Lower leg skin (tissue), 4 donors: ENCODE results near the gene RPS28. TPM values are rescaled to one million over a fixed set of nuclear protein-coding genes. Genes with fewer than 3 reads are reported as not detected.
A peak's percentile ranks its signal among the peaks of the same experiment; 100 is the strongest.

ENCODE experiments used
- DNase-seq, 2 donors: peaks; one replicate each; pipeline ENCODE4 v3.0.0-alpha.2; 2019; ENCODE audit warnings: low spot score in 2 of 2
- H3K4me3 ChIP-seq: fragments of 200-600 bp; sonication (generic); 2 replicates; pipeline ENCODE4 v1.5.1; 2017; ENCODE audit warnings: mild to moderate bottlenecking, low read depth; ENCODE audit not compliant: poor library complexity, severe bottlenecking
- POLR2A ChIP-seq, 2 donors: fragments of 450-650 bp; IDR thresholded peaks; one replicate each; pipeline ENCODE4 v1.6.1; 2016 to 2017; ENCODE audit warnings: antibody characterized with exemption in 2 of 2, mild to moderate bottlenecking in 1 of 2, moderate library complexity in 1 of 2
- WGBS, 2 donors: methylation state at CpG; one replicate each; pipeline ENCODE4 v1.1.5; 2018; 5-methylcytosine and 5-hydroxymethylcytosine counted together
- intact Hi-C: fragments of 100-400 bp; cut with DNase I; formaldehyde crosslinking; loops from one replicate; pipeline ENCODE4 v1.15.0; 2023; ENCODE audit warnings: low total_unique reads
- total RNA-seq, 4 donors: library from RNA; depleted of rRNA; stranded (reverse); fragments of >200 nt; gene quantifications; one replicate each; pipeline ENCODE4 v1.1.0, GENCODE V29; 2016
- TF ChIP-seq, protein P1 (sequence below), 3 donors: fragments of 450-650 bp; IDR thresholded peaks; one replicate each; pipeline ENCODE4 v1.5.1; 2016; ENCODE audit warnings: antibody characterized with exemption in 3 of 3, mild to moderate bottlenecking in 3 of 3, moderate library complexity in 2 of 3

Gene RPS28
- total RNA-seq, 4 donors from 2014 or later: 427 to 879 (median 727) TPM

DNA sequence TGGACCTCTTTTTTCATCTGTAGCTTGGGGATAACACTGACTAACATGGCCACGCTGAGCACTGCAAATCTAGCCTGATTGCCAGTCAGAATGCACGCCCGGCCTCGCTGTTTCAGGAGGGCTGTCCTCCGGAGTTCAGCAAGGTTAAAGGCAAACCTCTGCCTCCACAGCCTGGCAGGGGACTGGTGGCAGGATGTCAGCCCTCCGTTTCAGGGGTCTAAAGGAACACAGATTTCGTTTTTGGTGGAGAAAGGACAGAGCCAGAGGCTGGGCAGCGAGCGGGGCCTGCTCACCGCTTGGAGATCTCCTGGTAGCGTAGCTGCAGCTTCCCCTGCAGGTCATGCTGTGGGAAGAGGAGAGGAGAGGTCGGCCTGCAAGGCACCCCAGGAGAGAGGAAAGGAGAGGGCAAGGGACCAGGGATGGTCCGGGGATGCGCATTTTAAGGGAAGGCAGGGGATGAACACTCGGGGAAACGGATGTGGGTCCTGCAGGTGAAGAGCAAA lies 681 bp upstream of the RPS28 start:
- DNase-seq: no peak
- H3K4me3 ChIP-seq: peak overlapping the region; percentile 87
- WGBS, 2 donors: 0 to 2% methylated on average over 16 of the region's 16 CpGs
- no peak for TF ChIP-seq POLR2A (IDR thresholded peaks at IDR 0.05)
- TF ChIP-seq, protein P1, sequence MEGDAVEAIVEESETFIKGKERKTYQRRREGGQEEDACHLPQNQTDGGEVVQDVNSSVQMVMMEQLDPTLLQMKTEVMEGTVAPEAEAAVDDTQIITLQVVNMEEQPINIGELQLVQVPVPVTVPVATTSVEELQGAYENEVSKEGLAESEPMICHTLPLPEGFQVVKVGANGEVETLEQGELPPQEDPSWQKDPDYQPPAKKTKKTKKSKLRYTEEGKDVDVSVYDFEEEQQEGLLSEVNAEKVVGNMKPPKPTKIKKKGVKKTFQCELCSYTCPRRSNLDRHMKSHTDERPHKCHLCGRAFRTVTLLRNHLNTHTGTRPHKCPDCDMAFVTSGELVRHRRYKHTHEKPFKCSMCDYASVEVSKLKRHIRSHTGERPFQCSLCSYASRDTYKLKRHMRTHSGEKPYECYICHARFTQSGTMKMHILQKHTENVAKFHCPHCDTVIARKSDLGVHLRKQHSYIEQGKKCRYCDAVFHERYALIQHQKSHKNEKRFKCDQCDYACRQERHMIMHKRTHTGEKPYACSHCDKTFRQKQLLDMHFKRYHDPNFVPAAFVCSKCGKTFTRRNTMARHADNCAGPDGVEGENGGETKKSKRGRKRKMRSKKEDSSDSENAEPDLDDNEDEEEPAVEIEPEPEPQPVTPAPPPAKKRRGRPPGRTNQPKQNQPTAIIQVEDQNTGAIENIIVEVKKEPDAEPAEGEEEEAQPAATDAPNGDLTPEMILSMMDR (IDR thresholded peaks at IDR 0.05): no peak
- intact Hi-C loops: loop anchor here (10.0 kb wide), 1 partner anchor 56 kb away; no protein-coding TSS in a partner anchor

GRCh38 chr19:8321986-8322637 lies 816 bp downstream of the RPS28 start:
- WGBS, 2 donors: 16 to 18% methylated on average over 30 of the region's 30 CpGs
- TF ChIP-seq POLR2A (IDR thresholded peaks at IDR 0.05): no peak
- TF ChIP-seq, protein P1 (IDR thresholded peaks at IDR 0.05): no peak
- intact Hi-C loops: loop anchor here (10.0 kb wide), 1 partner anchor 57 kb away; no protein-coding TSS in a partner anchor
- peak overlapping the region; percentile 76 for H3K4me3 ChIP-seq
- DNase-seq: no peak

GRCh38 chr19:8322638-8322997 lies 1.3 kb downstream of the RPS28 start:
- no peak for DNase-seq
- 56 to 59% methylated on average over 7 of the region's 7 CpGs for WGBS, 2 donors
- intact Hi-C loops: loop anchor here (10.0 kb wide), 1 partner anchor 58 kb away; no protein-coding TSS in a partner anchor
- TF ChIP-seq, protein P1 (IDR thresholded peaks at IDR 0.05): no peak
- no peak for TF ChIP-seq POLR2A (IDR thresholded peaks at IDR 0.05)
- peak overlapping the region; percentile 76 for H3K4me3 ChIP-seq

DNA sequence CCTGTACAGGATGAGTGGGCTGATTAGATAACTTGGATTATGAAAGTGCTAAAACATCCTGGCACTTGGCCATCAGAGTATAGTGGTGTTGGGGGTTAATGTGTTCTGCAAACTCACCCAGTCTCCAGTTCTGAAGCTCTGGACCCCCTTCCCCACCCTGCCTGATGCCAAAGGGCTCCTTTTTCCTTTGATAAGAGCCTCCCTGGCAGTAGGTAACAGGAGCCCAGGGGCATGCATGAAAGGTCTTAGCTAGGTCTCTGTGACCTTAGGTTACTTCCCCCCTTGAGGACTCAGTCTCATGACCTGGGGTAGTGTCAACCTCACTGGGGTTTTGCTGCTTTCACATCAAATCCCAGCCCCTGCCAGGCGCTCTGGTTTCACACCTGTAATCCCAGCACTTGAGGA lies 2.5 kb downstream of the RPS28 start:
- DNase-seq: no peak
- intact Hi-C loops: loop anchor here (10.0 kb wide), 1 partner anchor 59 kb away; no protein-coding TSS in a partner anchor
- 92% methylated on average over 1 of the region's 1 CpG for WGBS, 2 donors
- H3K4me3 ChIP-seq: no peak overlapping the region
- no peak for TF ChIP-seq POLR2A (IDR thresholded peaks at IDR 0.05)
- TF ChIP-seq, protein P1 (IDR thresholded peaks at IDR 0.05): no peak

GRCh38 chr19:8324186-8325050 lies 3.1 kb downstream of the RPS28 start:
- TF ChIP-seq, protein P1 (IDR thresholded peaks at IDR 0.05): no peak
- intact Hi-C loops: loop anchor here (10.0 kb wide), 1 partner anchor 60 kb away; no protein-coding TSS in a partner anchor
- 60 to 79% methylated on average over 14 of the region's 17 CpGs for WGBS, 2 donors
- DNase-seq: no peak
- H3K4me3 ChIP-seq: no peak overlapping the region
